Measurements from ENCODE around the gene KYAT1. TPM values are rescaled to one million over a fixed set of nuclear protein-coding genes. Genes with fewer than 3 reads are reported as not detected.

KYAT1 gene
- total RNA-seq, 1 experiment from 2014 or later: 6.1 TPM

DNA sequence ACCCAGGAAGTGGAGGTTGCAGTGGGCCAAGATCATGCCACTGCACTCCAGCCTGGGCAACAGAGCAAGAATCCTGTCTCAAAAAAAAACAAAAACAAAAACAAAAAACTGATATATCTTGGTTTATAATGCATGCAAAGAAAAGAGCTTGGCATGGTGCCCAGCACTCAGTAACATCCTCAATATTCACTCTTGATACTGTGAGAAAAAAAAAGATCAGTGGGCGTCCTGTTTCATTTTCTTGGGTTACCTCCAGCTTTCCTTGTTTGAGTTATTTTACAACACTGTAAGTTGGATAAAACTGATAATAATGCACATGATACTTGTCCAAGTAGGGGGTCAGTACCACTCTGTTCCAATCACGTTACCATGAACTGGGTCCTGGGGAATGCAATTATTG, 46.9 kb upstream of the KYAT1 start:
- TF ChIP-seq POLR2AphosphoS5 (IDR thresholded peaks at IDR 0.05; ENCODE audit: low read depth, low read length): no peak
- TF ChIP-seq, protein P1, sequence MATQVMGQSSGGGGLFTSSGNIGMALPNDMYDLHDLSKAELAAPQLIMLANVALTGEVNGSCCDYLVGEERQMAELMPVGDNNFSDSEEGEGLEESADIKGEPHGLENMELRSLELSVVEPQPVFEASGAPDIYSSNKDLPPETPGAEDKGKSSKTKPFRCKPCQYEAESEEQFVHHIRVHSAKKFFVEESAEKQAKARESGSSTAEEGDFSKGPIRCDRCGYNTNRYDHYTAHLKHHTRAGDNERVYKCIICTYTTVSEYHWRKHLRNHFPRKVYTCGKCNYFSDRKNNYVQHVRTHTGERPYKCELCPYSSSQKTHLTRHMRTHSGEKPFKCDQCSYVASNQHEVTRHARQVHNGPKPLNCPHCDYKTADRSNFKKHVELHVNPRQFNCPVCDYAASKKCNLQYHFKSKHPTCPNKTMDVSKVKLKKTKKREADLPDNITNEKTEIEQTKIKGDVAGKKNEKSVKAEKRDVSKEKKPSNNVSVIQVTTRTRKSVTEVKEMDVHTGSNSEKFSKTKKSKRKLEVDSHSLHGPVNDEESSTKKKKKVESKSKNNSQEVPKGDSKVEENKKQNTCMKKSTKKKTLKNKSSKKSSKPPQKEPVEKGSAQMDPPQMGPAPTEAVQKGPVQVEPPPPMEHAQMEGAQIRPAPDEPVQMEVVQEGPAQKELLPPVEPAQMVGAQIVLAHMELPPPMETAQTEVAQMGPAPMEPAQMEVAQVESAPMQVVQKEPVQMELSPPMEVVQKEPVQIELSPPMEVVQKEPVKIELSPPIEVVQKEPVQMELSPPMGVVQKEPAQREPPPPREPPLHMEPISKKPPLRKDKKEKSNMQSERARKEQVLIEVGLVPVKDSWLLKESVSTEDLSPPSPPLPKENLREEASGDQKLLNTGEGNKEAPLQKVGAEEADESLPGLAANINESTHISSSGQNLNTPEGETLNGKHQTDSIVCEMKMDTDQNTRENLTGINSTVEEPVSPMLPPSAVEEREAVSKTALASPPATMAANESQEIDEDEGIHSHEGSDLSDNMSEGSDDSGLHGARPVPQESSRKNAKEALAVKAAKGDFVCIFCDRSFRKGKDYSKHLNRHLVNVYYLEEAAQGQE (IDR thresholded peaks at IDR 0.05; ENCODE audit: insufficient read depth in 1 of 2, low read depth in 2 of 2, low read length in 1 of 2): no peak
- TF ChIP-seq, protein P2, sequence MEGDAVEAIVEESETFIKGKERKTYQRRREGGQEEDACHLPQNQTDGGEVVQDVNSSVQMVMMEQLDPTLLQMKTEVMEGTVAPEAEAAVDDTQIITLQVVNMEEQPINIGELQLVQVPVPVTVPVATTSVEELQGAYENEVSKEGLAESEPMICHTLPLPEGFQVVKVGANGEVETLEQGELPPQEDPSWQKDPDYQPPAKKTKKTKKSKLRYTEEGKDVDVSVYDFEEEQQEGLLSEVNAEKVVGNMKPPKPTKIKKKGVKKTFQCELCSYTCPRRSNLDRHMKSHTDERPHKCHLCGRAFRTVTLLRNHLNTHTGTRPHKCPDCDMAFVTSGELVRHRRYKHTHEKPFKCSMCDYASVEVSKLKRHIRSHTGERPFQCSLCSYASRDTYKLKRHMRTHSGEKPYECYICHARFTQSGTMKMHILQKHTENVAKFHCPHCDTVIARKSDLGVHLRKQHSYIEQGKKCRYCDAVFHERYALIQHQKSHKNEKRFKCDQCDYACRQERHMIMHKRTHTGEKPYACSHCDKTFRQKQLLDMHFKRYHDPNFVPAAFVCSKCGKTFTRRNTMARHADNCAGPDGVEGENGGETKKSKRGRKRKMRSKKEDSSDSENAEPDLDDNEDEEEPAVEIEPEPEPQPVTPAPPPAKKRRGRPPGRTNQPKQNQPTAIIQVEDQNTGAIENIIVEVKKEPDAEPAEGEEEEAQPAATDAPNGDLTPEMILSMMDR (IDR thresholded peaks at IDR 0.05): no peak
- TF ChIP-seq SIN3A (IDR thresholded peaks at IDR 0.05; ENCODE audit: borderline replicate concordance, insufficient read depth, low read depth, low read length): no peak
- TF ChIP-seq TCF7L2 (IDR thresholded peaks at IDR 0.05; ENCODE audit: low read depth, low read length): no peak
- no TSS peak for BruUV-seq (replicated peaks)
- intact Hi-C loops (cut with micrococcal nuclease; ENCODE audit: unreplicated experiment) (loop anchor here (5.0 kb wide), 1 partner anchor 66 kb away; no protein-coding TSS in a partner anchor), in situ Hi-C loops (cut with HindIII; ENCODE audit: low pct_unique_long_range_greater_than_20kb, low sequenced_read_pairs) (no loop called here)
- no peaks in the 10 kb centered on the region for H3K4me1 ChIP-seq (ENCODE audit: control insufficient read depth, insufficient read depth, low read length)
- no peak overlapping the region for H3K4me3 ChIP-seq (ENCODE audit: low read depth in 2 of 2, low read length in 2 of 2)
- H3K27ac ChIP-seq (ENCODE audit: low read length): no peak overlapping the region
- H3K27me3 ChIP-seq (ENCODE audit: control insufficient read depth, insufficient read depth, low read length): no peaks in the 10 kb centered on the region
- CTCF ChIA-PET: interaction anchor here (0.7 to 1.3 kb wide), 2 partner anchors 54 to 100 kb away, joined by 3 read pairs; partner anchors contain the start of gene SH3GLB2
- no peaks in the 10 kb centered on the region for H3K9me3 ChIP-seq (ENCODE audit: control insufficient read depth, insufficient read depth, low read depth, low read length)
- H3K36me3 ChIP-seq (ENCODE audit: control insufficient read depth, insufficient read depth, low read length): no peaks in the 10 kb centered on the region
- DNase-seq (ENCODE audit: low read depth, low spot score) (no peak), ATAC-seq (no peak)
- POLR2A ChIA-PET: no interaction called here

DNA sequence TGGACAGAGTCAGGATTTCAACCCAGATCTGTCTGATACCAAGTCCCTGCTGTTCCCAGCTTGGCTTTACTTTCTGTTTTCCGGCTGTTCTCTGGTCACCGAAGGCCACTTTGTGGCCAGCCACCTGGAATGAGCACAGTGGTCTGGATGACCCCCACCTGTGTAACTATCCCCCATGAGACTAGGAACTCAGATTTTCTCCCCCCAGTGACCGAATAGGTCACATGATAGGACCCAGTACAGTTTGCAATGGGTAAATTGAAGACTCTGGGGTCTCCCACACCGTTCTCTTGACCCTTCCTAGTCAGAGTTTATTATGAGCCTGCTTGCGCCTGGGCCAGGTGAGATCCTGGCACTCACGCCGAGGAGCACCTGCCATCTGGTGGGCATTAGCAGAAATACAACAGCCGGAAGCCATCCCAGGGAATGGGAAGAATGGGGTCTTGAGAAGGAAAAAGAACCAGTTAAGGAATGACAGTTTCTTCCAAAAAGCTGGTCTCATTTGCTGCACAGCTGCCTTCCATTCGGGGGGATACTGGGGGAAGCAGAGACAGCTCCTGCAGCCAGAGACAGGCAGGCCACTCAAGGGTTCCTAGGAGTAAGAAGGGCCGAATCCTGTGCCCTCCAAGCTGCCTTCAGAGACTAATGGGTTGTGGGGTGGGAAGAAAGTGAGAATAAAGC, 46.1 kb upstream of the KYAT1 start:
- no peak for DNase-seq (ENCODE audit: low read depth, low spot score)
- CTCF ChIA-PET: interaction anchor here (0.7 to 1.5 kb wide), 4 partner anchors 53 to 100 kb away, joined by 3 read pairs; partner anchors contain the start of gene SH3GLB2
- in situ Hi-C loops (cut with HindIII; ENCODE audit: low pct_unique_long_range_greater_than_20kb, low sequenced_read_pairs): no loop called here

More for the DNA sequence above, 46.1 kb upstream of the KYAT1 start:
- POLR2A ChIA-PET: no interaction called here
- Histone ChIP-seq H3K27me3 (ENCODE audit: control insufficient read depth, insufficient read depth, low read length) (no peaks in the 10 kb centered on the region), H3K4me3 (ENCODE audit: low read depth in 2 of 2, low read length in 2 of 2) (no peak overlapping the region), H3K36me3 (ENCODE audit: control insufficient read depth, insufficient read depth, low read length) (no peaks in the 10 kb centered on the region), H3K4me1 (ENCODE audit: control insufficient read depth, insufficient read depth, low read length) (no peaks in the 10 kb centered on the region), H3K9me3 (ENCODE audit: control insufficient read depth, insufficient read depth, low read depth, low read length) (no peaks in the 10 kb centered on the region), H3K27ac (ENCODE audit: low read length) (no peak overlapping the region)
- no TSS peak for BruUV-seq (replicated peaks)
- TF ChIP-seq, protein P1 (IDR thresholded peaks at IDR 0.05; ENCODE audit: insufficient read depth in 1 of 2, low read depth in 2 of 2, low read length in 1 of 2): no peak
- TF ChIP-seq POLR2AphosphoS5 (IDR thresholded peaks at IDR 0.05; ENCODE audit: low read depth, low read length) (no peak), TCF7L2 (IDR thresholded peaks at IDR 0.05; ENCODE audit: low read depth, low read length) (no peak)
- TF ChIP-seq, protein P2 (IDR thresholded peaks at IDR 0.05): peak; percentile 87
- intact Hi-C loops (cut with micrococcal nuclease; ENCODE audit: unreplicated experiment): loop anchor here (5.0 kb wide), 1 partner anchor 66 kb away; no protein-coding TSS in a partner anchor
- peak; percentile 93 for ATAC-seq
